ENCODE measurements around the gene UBAC1.

Gene UBAC1

DNA sequence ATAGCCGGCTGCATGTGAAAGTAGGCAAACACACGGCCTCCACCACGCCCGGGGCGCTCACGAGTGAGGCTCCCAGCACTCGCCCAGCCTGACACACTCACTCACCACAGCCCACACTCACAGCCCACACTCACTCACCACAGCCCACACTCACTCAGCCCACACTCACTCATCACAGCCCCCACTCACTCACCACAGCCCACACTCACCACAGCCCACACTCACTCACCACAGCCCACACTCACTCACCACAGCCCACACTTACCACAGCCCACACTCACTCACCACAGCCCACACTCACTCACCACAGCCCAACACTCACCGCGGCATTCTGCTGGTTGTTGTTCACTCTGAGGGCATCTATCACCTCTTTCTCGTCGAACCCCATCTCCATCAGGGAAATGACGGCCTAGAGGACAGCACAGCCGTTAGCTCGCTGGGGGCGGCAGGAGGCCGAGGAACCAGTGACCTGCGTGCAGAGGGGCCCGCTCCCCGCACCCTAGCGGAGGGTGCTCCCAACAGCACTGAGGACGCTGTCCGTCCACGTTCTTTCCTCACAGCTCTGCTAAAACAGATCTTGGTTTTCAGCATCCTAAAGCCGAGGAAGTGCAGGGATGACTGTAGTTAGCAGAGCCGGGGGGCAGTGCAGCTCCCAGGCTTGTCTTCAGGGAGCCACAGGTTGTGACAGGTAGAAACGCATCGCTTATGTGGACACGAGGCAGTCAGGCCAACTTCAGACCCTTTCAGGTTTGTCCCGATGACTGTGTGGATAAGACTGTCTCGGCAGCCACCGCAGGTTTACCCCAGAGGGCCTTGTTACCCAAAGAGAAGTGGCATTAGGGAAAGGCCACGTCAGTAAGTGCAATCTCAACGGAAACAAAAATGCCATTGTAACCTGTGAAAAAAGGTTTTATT, 21.6 kb downstream of the UBAC1 start:
- no peak for DNase-seq (ENCODE audit: low spot score)

- DNase-seq (ENCODE audit: low spot score): no peak
Observed at GRCh38 chr9:135937521-135938489, 23.4 kb downstream of the UBAC1 start.

GRCh38 chr9:135933114-135933513, 28.1 kb downstream of the UBAC1 start:
- no peak for DNase-seq (ENCODE audit: low spot score)

DNA sequence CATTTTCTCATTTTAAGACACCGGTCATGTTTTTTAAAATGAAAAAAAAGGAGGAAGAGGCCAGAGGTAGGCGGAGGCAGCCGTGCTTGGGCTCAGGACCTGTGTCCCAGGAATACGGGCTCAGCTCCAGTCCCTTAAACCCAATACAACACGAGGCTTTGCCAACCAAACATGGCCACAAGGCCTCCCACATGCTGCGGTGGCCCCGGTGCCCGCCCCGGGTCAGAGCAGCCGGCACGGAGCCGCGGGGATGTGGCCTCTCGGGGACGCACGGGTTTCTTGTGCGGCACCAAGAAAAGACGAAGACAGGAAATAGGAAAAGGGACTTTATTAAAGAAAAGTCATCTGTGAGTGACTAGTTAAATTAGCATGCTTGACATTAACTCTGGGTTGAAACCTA, 28.5 kb downstream of the UBAC1 start:
- no peak for DNase-seq (ENCODE audit: low spot score)

- no peak for DNase-seq (ENCODE audit: low spot score)
Observed at GRCh38 chr9:135931349-135931820, 29.8 kb downstream of the UBAC1 start.

DNA sequence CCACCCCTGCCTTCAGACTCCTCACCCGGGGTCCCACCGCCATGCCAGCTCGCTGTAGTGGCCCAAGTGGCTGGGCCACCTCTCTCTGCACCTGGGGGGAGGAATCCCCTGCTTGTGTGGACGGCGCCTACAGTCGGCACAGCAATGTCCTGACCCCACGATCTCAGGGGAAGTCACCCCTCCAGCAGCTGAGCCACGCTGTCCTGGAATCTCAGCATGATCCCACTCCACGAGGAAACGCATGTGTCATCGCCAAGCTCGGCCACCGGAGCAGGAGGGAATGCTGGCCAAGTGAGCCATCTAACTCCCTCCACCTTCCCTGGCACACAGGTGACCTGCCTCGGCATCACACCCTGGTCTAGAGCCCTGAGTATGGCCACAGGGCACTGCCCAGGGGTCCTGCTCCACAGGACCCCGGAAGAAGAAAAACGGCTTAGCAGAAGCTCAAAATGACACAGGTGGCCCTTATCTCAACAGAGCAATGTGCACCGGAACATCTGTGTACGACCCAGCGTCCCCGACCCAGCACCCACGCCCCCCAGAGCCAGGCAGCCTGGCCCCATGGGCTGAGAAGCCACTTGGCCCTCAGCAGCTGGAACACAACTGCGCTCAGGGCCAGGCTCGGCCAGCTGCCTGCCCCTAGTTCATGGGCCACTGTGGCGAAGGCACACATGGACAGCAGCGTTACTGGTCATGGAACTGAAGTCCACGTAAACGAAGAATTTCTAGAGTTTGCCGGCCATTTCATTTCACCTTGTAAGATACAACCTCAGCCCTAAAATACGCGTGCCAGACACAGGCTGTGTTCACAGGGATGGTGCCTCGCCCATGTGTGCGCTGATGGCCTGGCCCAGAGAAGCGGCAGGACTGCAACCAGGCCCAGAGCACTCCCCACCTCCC, 30.5 kb downstream of the UBAC1 start:
- DNase-seq (ENCODE audit: low spot score): no peak

DNA sequence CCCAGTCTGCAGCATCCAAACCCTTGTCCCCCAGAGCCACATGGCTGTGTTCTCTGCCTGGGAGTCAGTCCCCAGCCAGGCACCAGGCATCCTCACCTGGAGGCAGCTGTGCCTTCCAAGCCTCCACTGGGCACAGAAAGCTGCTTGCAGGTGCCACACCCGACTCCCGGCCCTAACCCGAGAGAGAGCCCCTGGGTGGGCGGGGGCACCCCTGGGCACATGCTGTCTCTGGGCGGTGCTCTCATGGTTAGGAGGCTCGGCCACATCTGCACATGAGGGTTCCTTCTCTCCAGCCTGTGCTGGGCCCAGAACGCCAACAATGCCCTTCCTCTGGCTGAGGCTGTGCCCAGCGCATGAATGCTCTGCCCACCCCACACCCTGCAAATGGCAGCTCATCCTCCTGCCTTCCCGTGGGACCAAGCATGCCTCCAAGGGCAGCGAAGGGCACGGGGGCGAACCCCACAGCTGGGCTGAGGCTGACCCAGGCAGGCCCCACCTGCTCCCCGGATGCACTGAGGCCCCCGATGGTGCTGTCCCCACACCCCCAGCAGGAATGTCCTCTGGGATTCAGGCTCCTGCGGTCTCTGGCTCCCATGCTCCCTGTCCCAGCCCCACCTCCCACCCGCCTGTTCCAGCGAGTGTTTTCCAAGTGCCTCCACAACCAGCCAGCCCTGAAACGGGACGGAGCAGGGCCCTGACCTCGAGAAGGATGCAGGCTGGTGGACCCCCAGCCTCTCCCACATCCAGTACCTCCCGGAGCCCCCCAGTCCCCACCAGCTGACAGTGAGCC, 31.3 kb downstream of the UBAC1 start:
- DNase-seq (ENCODE audit: low spot score): no peak

GRCh38 chr9:135928731-135929655, 32.2 kb downstream of the UBAC1 start:
- DNase-seq (ENCODE audit: low spot score): no peak

DNA sequence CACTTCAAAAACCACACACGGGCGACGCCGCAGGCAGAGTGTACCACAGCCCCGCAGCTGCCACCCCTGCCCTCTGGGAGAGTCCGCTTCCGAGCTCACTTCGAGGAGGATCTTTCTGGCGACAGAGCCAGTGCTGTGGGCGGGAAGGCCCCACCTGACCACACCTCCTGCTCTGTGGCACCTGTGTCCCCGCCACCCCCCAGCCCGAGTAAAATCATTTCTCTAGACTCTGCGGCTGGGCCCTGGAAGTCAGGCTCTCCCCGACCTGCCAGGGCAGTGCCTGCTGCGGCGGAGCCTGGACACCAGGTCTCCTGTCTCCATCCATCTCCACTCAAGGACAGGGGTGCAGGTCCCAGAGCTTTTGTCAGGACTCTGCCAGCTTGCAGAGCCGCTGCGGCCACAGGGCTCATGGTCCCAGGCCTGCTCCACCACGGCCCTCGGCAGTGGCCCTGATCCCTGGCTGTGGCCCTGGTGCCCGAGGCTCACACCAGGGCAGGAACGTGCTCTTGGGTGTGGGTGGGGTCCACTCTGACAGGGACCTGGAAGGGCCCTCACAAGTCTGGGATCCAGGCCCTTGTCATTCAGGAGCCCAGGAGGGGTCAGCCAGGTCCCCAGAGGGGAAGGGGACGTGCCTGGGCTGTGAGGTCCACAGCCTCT, 33.0 kb downstream of the UBAC1 start:
- no peak for DNase-seq (ENCODE audit: low spot score)

DNA sequence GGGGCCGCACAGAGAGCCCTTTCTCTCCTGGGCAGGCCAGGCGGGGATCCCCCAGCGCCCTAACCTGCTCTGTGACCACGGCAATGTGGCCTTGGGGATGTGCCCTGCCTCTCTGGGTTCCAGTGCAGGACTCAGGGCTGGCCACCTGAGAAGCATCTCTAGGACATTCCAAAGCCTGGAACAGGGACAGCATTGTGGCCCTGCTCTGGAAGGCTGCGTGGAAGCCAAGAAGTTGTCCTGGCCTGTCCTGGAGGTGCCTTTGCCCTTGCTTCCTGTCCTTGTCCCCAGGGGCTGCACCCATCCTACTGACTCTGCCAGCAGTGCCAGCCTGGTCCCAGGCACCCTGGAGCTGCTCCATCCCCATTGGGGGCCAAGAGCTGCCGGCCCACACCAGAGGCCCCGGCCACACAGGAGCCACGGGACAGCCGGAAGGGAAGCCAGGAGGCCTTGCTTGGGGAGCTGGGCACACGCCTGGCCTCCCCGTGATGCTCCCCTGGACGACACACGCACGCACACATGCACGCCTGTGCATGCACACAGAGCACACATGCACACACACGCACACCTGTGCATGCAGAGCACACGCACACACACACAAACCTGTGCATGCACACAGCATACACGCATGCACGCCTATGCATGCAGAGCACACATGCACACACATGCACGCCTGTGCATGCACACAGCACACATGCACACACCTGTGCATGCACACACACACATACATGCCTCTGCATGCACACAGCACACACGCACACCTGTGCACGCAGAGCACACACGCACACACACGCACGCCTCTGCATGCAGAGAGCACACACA, 33.8 kb downstream of the UBAC1 start:
- no peak for DNase-seq (ENCODE audit: low spot score)

- DNase-seq (ENCODE audit: low spot score): no peak
Observed at GRCh38 chr9:135926402-135927194, 34.6 kb downstream of the UBAC1 start.

GRCh38 chr9:135925496-135926133, 35.6 kb downstream of the UBAC1 start:
- DNase-seq (ENCODE audit: low spot score): no peak

GRCh38 chr9:135924628-135925338, 36.4 kb downstream of the UBAC1 start:
- DNase-seq (ENCODE audit: low spot score): no peak

GRCh38 chr9:135923508-135923907, 37.7 kb downstream of the UBAC1 start:
- no peak for DNase-seq (ENCODE audit: low spot score)

- DNase-seq (ENCODE audit: low spot score): no peak
Observed at GRCh38 chr9:135921749-135922310, 39.3 kb downstream of the UBAC1 start.

Data from left forelimb (tissue), 1 donor.